Vagina (tissue), 2 donors: Measurements from ENCODE around the gene PAK1IP1. TPM values are rescaled to one million over a fixed set of nuclear protein-coding genes. Genes with fewer than 3 reads are reported as not detected.

Experiments used
- DNase-seq, 2 donors: peaks; one replicate each; pipeline ENCODE4 v3.0.0-alpha.2; 2017; ENCODE audit errors: extremely low spot score in 2 of 2
- H3K27ac ChIP-seq: fragments of 200-600 bp; sonication (generic); one replicate; pipeline ENCODE4 v1.5.1; 2019
- H3K27me3 ChIP-seq: fragments of 200-600 bp; sonication (generic); one replicate; pipeline ENCODE4 v1.5.1; 2019
- H3K36me3 ChIP-seq, 2 donors: fragments of 200-600 bp; sonication (generic); one replicate each; pipeline ENCODE4 v1.5.1; 2017 to 2019
- H3K4me1 ChIP-seq: fragments of 200-600 bp; sonication (generic); one replicate; pipeline ENCODE4 v1.5.1; 2019
- H3K4me3 ChIP-seq, 2 donors: fragments of 200-600 bp; sonication (generic); 1 replicate in 1 of 2; 2 replicates in 1 of 2; pipeline ENCODE4 v1.5.1; 2016 to 2019
- H3K9me3 ChIP-seq: fragments of 200-600 bp; sonication (generic); one replicate; pipeline ENCODE4 v1.5.1; 2019
- CTCF ChIP-seq, 3 experiments: fragments of 450-650 bp in 2 of 3; fragments of 200-600 bp in 1 of 3; sonication (generic) in 1 of 3; IDR thresholded peaks; one replicate each; pipeline ENCODE4 v1.5.1; 2017 to 2019; ENCODE audit warnings: antibody characterized with exemption in 3 of 3, mild to moderate bottlenecking in 2 of 3, moderate library complexity in 2 of 3
- POLR2A ChIP-seq, 2 donors: fragments of 450-650 bp; IDR thresholded peaks; one replicate each; pipeline ENCODE4 v1.6.1; 2017; ENCODE audit warnings: antibody characterized with exemption in 2 of 2, mild to moderate bottlenecking in 2 of 2, moderate library complexity in 2 of 2
- POLR2AphosphoS5 ChIP-seq, 2 donors: sonication (generic); formaldehyde crosslinking; IDR thresholded peaks; one replicate each; pipeline ENCODE4 v1.9.0; 2017; ENCODE audit warnings: antibody characterized with exemption in 2 of 2, mild to moderate bottlenecking in 2 of 2, low read depth in 1 of 2; ENCODE audit not compliant: insufficient read depth in 1 of 2
- intact Hi-C: fragments of 100-400 bp; cut with DNase I; formaldehyde crosslinking; loops from one replicate; pipeline ENCODE4 v1.15.1; 2023
- total RNA-seq: library from RNA; depleted of rRNA; stranded (reverse); fragments of >200 nt; gene quantifications from one replicate; pipeline ENCODE4 v1.2.3, GENCODE V29; 2016

The PAK1IP1 gene
- total RNA-seq, 1 donor from 2014 or later = 8.8 TPM

DNA sequence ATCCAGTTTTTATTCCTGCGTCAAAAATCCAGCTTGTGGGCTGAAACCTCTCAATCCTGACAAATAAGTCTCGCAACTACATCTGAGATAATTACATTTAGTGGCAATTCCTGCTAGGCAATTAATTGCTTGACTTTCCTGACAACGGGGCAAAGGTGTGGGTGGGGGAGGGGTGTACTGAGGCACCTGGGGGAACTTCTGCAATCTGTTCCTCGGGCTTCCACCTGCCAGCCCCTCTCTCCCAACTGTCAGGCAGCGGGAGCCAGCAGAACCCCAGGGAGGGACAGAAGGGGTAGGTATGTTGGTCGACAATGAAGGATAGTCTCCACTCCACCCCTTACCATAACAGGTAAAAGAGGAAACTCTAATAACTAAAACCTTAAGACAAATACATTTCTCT lies 7.2 kb upstream of the PAK1IP1 start:
- intact Hi-C loops = no loop called here
- Histone ChIP-seq H3K4me3 (no peak overlapping the region), H3K27ac (no peak overlapping the region), H3K27me3 (no peaks in the 10 kb centered on the region), H3K36me3 (no peaks in the 10 kb centered on the region), H3K9me3 (no peaks in the 10 kb centered on the region), H3K4me1 (no peaks in the 10 kb centered on the region)
- DNase-seq = no peak
- no peak for TF ChIP-seq POLR2AphosphoS5 (IDR thresholded peaks at IDR 0.05; ENCODE audit: insufficient read depth in 1 of 2, low read depth in 1 of 2)
- TF ChIP-seq POLR2A (IDR thresholded peaks at IDR 0.05) = no peak
- TF ChIP-seq CTCF (IDR thresholded peaks at IDR 0.05) = no peak

- no peaks in the 10 kb centered on the region for H3K27me3 ChIP-seq
- no peaks in the 10 kb centered on the region for H3K9me3 ChIP-seq
- intact Hi-C loops = no loop called here
- H3K27ac ChIP-seq = no peak overlapping the region
- H3K4me1 ChIP-seq = peaks cover 20% of the 10 kb centered on the region
- H3K4me3 ChIP-seq = no peak overlapping the region
- H3K36me3 ChIP-seq = no peaks in the 10 kb centered on the region
- TF ChIP-seq POLR2AphosphoS5 (IDR thresholded peaks at IDR 0.05; ENCODE audit: insufficient read depth in 1 of 2, low read depth in 1 of 2) (no peak), CTCF (IDR thresholded peaks at IDR 0.05) (no peak), POLR2A (IDR thresholded peaks at IDR 0.05) (no peak)
- no peak for DNase-seq
Observed at GRCh38 chr6:10690651-10691445, 3.9 kb upstream of the PAK1IP1 start.

- H3K27me3 ChIP-seq = no peaks in the 10 kb centered on the region
- no peaks in the 10 kb centered on the region for H3K9me3 ChIP-seq
- intact Hi-C loops = no loop called here
- H3K4me3 ChIP-seq = peak overlapping the region; percentile 73 to 80
- TF ChIP-seq POLR2A (IDR thresholded peaks at IDR 0.05) = no peak
- no peak for TF ChIP-seq CTCF (IDR thresholded peaks at IDR 0.05)
- no peak for TF ChIP-seq POLR2AphosphoS5 (IDR thresholded peaks at IDR 0.05; ENCODE audit: insufficient read depth in 1 of 2, low read depth in 1 of 2)
- peaks cover 34% of the 10 kb centered on the region for H3K4me1 ChIP-seq
- peaks cover 0 to 10% of the 10 kb centered on the region in 2 donors for H3K36me3 ChIP-seq
- no peak for DNase-seq
- H3K27ac ChIP-seq = no peak overlapping the region
Observed at GRCh38 chr6:10692965-10693538, 1.7 kb upstream of the PAK1IP1 start.

DNA sequence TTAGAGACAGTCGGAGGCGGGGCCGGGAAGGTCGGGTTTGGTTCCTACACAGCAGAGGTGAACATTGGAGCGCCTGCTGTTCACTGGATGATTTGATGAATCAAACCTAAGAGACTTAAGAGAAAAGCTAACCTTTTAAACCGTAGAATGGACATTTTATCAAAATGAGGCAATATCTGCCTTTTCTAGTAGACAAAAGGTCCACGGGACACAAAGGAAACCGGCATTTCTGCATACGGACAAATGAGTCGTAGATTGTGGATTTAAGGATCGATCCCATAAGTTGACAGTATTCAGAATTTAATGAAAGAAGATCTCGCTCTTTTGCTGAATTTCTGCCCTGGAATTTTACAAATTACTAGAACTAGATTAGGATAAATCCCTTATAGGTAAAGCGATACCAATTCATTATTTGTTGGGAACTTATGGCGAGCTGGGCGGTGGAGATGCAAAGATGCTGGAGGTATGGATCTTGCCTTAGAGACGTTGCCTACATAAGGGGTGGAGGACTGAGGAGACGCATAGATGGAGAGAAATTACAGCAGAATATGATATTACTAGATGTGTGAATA lies 400 bp downstream of the PAK1IP1 start:
- no peaks in the 10 kb centered on the region for H3K9me3 ChIP-seq
- intact Hi-C loops = no loop called here
- no peak for TF ChIP-seq POLR2AphosphoS5 (IDR thresholded peaks at IDR 0.05; ENCODE audit: insufficient read depth in 1 of 2, low read depth in 1 of 2)
- no peak for TF ChIP-seq POLR2A (IDR thresholded peaks at IDR 0.05)
- no peak for TF ChIP-seq CTCF (IDR thresholded peaks at IDR 0.05)
- H3K4me1 ChIP-seq = peaks cover 34% of the 10 kb centered on the region
- peaks cover 0 to 25% of the 10 kb centered on the region in 2 donors for H3K36me3 ChIP-seq
- peak overlapping the region; percentile 73 to 80 for H3K4me3 ChIP-seq
- peak overlapping the region; percentile 90 for H3K27ac ChIP-seq
- no peak for DNase-seq
- H3K27me3 ChIP-seq = no peaks in the 10 kb centered on the region

DNA sequence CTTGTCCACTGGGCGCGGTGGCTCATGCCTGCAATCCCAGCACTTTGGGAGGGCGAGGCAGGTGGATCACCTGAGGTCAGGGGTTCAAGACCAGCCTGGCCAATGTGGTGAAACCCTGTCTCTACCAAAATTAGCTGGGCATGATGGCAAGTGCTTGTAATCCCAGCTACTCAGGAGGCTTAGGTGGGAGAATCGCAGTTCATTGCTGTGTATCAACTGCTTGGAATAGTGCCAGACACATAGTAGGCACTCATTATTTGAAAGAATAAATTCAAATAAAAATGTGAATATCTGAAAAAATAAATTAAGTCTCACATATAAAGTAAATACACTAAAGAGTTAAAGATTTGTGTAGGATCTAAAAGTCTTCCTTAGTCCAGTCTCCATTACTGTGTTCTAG lies 1.9 kb downstream of the PAK1IP1 start:
- no peak for DNase-seq
- intact Hi-C loops = no loop called here
- TF ChIP-seq POLR2A (IDR thresholded peaks at IDR 0.05) (no peak), CTCF (IDR thresholded peaks at IDR 0.05) (no peak), POLR2AphosphoS5 (IDR thresholded peaks at IDR 0.05; ENCODE audit: insufficient read depth in 1 of 2, low read depth in 1 of 2) (no peak)
- H3K36me3 ChIP-seq = peaks cover 0 to 25% of the 10 kb centered on the region in 2 donors
- no peaks in the 10 kb centered on the region for H3K27me3 ChIP-seq
- no peak overlapping the region for H3K4me3 ChIP-seq
- peaks cover 34% of the 10 kb centered on the region for H3K4me1 ChIP-seq
- H3K9me3 ChIP-seq = no peaks in the 10 kb centered on the region
- no peak overlapping the region for H3K27ac ChIP-seq
